ENCODE measurements around the gene SLC8B1. TPM values are rescaled to one million over a fixed set of nuclear protein-coding genes. Genes with fewer than 3 reads are reported as not detected.
A peak's percentile ranks its signal among the peaks of the same experiment; 100 is the strongest.

Gene SLC8B1
- total and polyA plus RNA-seq, 2 of the 4 experiments (the other 2 are of a cell fraction) = 4.1 to 10.2 TPM

DNA sequence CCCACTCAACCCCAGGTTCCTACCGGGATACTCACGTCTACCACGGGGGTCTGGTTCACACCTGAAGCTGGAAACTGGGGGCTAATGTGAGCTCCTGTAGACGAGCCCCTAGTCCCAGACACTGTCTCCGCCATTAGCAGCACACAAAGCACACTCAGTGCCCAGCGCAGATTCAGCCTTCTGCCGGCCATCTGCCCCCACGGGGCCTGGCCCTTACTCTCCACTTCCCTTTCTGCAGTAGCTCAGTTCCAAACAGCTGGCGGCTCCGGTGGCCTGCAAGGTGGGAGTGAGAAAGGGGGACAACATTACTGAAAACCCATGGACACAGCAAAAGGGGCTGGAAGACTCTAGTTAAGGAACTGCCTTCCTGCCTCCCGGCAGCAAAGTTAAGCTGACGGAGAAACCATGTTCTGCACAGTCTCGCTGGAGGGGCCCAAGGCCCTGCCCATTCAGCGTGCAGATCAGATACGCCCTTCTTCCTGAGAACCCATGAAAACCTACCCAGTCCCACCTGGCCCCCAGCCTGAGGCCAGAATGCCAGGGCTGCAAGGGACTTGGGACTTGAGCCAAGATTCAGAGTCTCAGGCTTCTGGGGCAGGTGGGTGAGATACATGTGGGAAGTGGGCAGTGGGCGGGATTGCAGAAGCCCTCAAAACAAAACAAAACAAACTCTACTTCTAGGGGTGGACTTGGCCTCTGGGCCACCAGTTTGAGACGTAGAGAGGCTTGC is 2.1 kb downstream of the SLC8B1 start:
- no peak overlapping the region for H4K91ac ChIP-seq (ENCODE audit: insufficient read depth, low read depth, low read length)
- H3K4me1 ChIP-seq (ENCODE audit: control insufficient read depth, insufficient read depth, low read length) = peaks cover 1% of the 10 kb centered on the region; the same call in 1 of the 2 replicates
- H3K4me2 ChIP-seq (ENCODE audit: low read depth, low read length) = no peak overlapping the region; the same call in 1 of the 2 replicates
- intact Hi-C loops (cut with micrococcal nuclease) = no loop called here
- no peak overlapping the region for H2AFZ ChIP-seq (replicated peaks; ENCODE audit: low read length, poor library complexity)
- no peak overlapping the region for H3K23ac ChIP-seq (ENCODE audit: low read depth, low read length)
- no peak overlapping the region for H3K4me3 ChIP-seq (ENCODE audit: insufficient read depth, low read depth, low read length)
- POLR2A ChIA-PET (ENCODE audit: unreplicated experiment) = no interaction called here
- 95% methylated on average over 7 of the region's 17 CpGs; no CpG with 5 or more reads in 1 of the 2 experiments for WGBS, 2 experiments (ENCODE audit: extremely low coverage in 2 of 2, insufficient read length in 1 of 2)
- H3K9ac ChIP-seq (ENCODE audit: low read depth, low read length) = no peak overlapping the region
- no peaks in the 10 kb centered on the region for H3K9me3 ChIP-seq (ENCODE audit: control insufficient read depth, insufficient read depth, low read length)
- H2AK5ac ChIP-seq (ENCODE audit: low read depth, low read length) = no peak overlapping the region
- BruUV-seq (replicated peaks) = no TSS peak
- peaks cover 10% of the 10 kb centered on the region; the same call in 1 of the 2 replicates for H3K36me3 ChIP-seq (ENCODE audit: control insufficient read depth, insufficient read depth, low read length)
- H2AK9ac ChIP-seq (replicated peaks; ENCODE audit: low read depth, low read length, poor library complexity) = peak overlapping the region; percentile 42
- dilution Hi-C loops (cut with HindIII; ENCODE audit: low sequenced_read_pairs, unreplicated experiment) = no loop called here
- ATAC-seq (ENCODE audit: low read depth) = no peak
- H3K14ac ChIP-seq (replicated peaks; ENCODE audit: low read depth, low read length) = no peak overlapping the region
- H2BK20ac ChIP-seq (ENCODE audit: low read depth, low read length) = no peak overlapping the region
- H3K56ac ChIP-seq (ENCODE audit: extremely low read depth, insufficient read depth, low read length) = no peak overlapping the region
- H4K20me1 ChIP-seq (ENCODE audit: insufficient read depth, low read length) = no peaks in the 10 kb centered on the region
- no peak overlapping the region for H2BK120ac ChIP-seq (ENCODE audit: low read depth, low read length)
- no peaks in the 10 kb centered on the region for H3K27me3 ChIP-seq (ENCODE audit: control insufficient read depth, insufficient read depth, low read length)
- no peak for TF ChIP-seq RFX5 (IDR thresholded peaks at IDR 0.05; ENCODE audit: low read depth, low read length)
- no peak for TF ChIP-seq RCOR1 (IDR thresholded peaks at IDR 0.05; ENCODE audit: insufficient replicate concordance, low read length)
- TF ChIP-seq MAFK (IDR thresholded peaks at IDR 0.05; ENCODE audit: low read depth, low read length) = no peak
- TF ChIP-seq, protein P1, sequence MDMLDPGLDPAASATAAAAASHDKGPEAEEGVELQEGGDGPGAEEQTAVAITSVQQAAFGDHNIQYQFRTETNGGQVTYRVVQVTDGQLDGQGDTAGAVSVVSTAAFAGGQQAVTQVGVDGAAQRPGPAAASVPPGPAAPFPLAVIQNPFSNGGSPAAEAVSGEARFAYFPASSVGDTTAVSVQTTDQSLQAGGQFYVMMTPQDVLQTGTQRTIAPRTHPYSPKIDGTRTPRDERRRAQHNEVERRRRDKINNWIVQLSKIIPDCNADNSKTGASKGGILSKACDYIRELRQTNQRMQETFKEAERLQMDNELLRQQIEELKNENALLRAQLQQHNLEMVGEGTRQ (IDR thresholded peaks at IDR 0.05; ENCODE audit: low read depth, low read length) = no peak
- TF ChIP-seq, protein P2, sequence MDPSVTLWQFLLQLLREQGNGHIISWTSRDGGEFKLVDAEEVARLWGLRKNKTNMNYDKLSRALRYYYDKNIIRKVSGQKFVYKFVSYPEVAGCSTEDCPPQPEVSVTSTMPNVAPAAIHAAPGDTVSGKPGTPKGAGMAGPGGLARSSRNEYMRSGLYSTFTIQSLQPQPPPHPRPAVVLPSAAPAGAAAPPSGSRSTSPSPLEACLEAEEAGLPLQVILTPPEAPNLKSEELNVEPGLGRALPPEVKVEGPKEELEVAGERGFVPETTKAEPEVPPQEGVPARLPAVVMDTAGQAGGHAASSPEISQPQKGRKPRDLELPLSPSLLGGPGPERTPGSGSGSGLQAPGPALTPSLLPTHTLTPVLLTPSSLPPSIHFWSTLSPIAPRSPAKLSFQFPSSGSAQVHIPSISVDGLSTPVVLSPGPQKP (IDR thresholded peaks at IDR 0.05; ENCODE audit: borderline replicate concordance, low read depth, low read length) = no peak
- no peak for TF ChIP-seq POLR2A (IDR thresholded peaks at IDR 0.05; ENCODE audit: low read depth, low read length)
- TF ChIP-seq, protein P3, sequence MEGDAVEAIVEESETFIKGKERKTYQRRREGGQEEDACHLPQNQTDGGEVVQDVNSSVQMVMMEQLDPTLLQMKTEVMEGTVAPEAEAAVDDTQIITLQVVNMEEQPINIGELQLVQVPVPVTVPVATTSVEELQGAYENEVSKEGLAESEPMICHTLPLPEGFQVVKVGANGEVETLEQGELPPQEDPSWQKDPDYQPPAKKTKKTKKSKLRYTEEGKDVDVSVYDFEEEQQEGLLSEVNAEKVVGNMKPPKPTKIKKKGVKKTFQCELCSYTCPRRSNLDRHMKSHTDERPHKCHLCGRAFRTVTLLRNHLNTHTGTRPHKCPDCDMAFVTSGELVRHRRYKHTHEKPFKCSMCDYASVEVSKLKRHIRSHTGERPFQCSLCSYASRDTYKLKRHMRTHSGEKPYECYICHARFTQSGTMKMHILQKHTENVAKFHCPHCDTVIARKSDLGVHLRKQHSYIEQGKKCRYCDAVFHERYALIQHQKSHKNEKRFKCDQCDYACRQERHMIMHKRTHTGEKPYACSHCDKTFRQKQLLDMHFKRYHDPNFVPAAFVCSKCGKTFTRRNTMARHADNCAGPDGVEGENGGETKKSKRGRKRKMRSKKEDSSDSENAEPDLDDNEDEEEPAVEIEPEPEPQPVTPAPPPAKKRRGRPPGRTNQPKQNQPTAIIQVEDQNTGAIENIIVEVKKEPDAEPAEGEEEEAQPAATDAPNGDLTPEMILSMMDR (conservative IDR thresholded peaks at IDR 0.05; ENCODE audit: low read depth, low read length) = no peak
- no peak for TF ChIP-seq CHD1 (IDR thresholded peaks at IDR 0.05; ENCODE audit: low read depth, low read length)
- no peak for TF ChIP-seq CEBPB (IDR thresholded peaks at IDR 0.05; ENCODE audit: low read depth, low read length)
- TF ChIP-seq FOS (IDR thresholded peaks at IDR 0.05; ENCODE audit: low read depth, low read length) = no peak
- TF ChIP-seq NFE2L2 (IDR thresholded peaks at IDR 0.05; ENCODE audit: low read depth, low read length) = no peak
- TF ChIP-seq SMC3 (IDR thresholded peaks at IDR 0.05; ENCODE audit: low read depth, low read length) = no peak
- no peak for TF ChIP-seq MAZ (IDR thresholded peaks at IDR 0.05; ENCODE audit: borderline replicate concordance, low read depth, low read length)
- TF ChIP-seq MXI1 (IDR thresholded peaks at IDR 0.05; ENCODE audit: borderline replicate concordance, low read depth, low read length) = no peak
- TF ChIP-seq BHLHE40 (IDR thresholded peaks at IDR 0.05; ENCODE audit: low read depth, low read length) = no peak
- peaks cover 7 to 19% of the 10 kb centered on the region in 2 experiments for H3K79me1 ChIP-seq (ENCODE audit: low read depth in 1 of 2, low read length in 2 of 2)
- no peak overlapping the region for H3K4ac ChIP-seq (ENCODE audit: low read depth, low read length)
- in situ Hi-C loops (cut with MboI; ENCODE audit: low sequenced_read_pairs) = no loop called here
- H4K5ac ChIP-seq (ENCODE audit: low read depth, low read length) = no peak overlapping the region
- CTCF ChIA-PET = interaction anchor here (0.7 kb wide), 1 partner anchor 93 kb away, joined by 3 read pairs; no protein-coding TSS in a partner anchor
- H3K27ac ChIP-seq (ENCODE audit: insufficient read depth, low read length) = no peak overlapping the region
- no peak for DNase-seq
- 0 out of 2 replicates have a peak, but pooled peaks cover 3% of the 10 kb centered on the region for H3K9me1 ChIP-seq (ENCODE audit: insufficient read depth, low read length)
- H2BK5ac ChIP-seq (ENCODE audit: low read depth, low read length, poor library complexity, severe bottlenecking) = no peak overlapping the region
- H4K8ac ChIP-seq (ENCODE audit: low read depth in 2 of 2, low read length in 2 of 2) = no peak overlapping the region
- H3K18ac ChIP-seq (ENCODE audit: low read depth, low read length) = no peak overlapping the region
- no peak overlapping the region for H2BK15ac ChIP-seq (ENCODE audit: low read depth, low read length)

Measured in IMR-90 (cell line).